ENCODE measurements around the gene ETV1. TPM values are rescaled to one million over a fixed set of nuclear protein-coding genes. Genes with fewer than 3 reads are reported as not detected.

ETV1 gene
- total RNA-seq, 1 donor from 2014 or later = 89.0 TPM

GRCh38 chr7:13981070-13981469 is 8.4 kb downstream of the ETV1 start:
- Histone ChIP-seq H3K27me3 (ENCODE audit: low read depth) (peaks cover 2% of the 10 kb centered on the region), H3K4me3 (peak overlapping the region; percentile 4), H3K9me3 (no peaks in the 10 kb centered on the region), H3K4me1 (peaks cover 12% of the 10 kb centered on the region), H3K27ac (peak overlapping the region; percentile 9), H3K36me3 (no peaks in the 10 kb centered on the region)
- ATAC-seq = peak; percentile 93
- TF ChIP-seq CTCF (IDR thresholded peaks at IDR 0.05) = no peak
- DNase-seq = no peak
- intact Hi-C loops (cut with DNase I) = no loop called here

GRCh38 chr7:13980474-13980873 is 9.0 kb downstream of the ETV1 start:
- Histone ChIP-seq H3K4me3 (peak overlapping the region; percentile 4), H3K4me1 (peaks cover 12% of the 10 kb centered on the region), H3K27ac (peak overlapping the region; percentile 9), H3K27me3 (ENCODE audit: low read depth) (no peaks in the 10 kb centered on the region), H3K9me3 (no peaks in the 10 kb centered on the region), H3K36me3 (no peaks in the 10 kb centered on the region)
- intact Hi-C loops (cut with DNase I) = no loop called here
- ATAC-seq (no peak), DNase-seq (no peak)
- no peak for TF ChIP-seq CTCF (IDR thresholded peaks at IDR 0.05)

GRCh38 chr7:13979671-13980435 is 9.6 kb downstream of the ETV1 start:
- H3K4me3 ChIP-seq = peak overlapping the region; percentile 4
- intact Hi-C loops (cut with DNase I) = no loop called here
- no peak for TF ChIP-seq CTCF (IDR thresholded peaks at IDR 0.05)

GRCh38 chr7:13976594-13976993 is 12.9 kb downstream of the ETV1 start:
- Histone ChIP-seq H3K36me3 (no peaks in the 10 kb centered on the region), H3K4me1 (peaks cover 12% of the 10 kb centered on the region), H3K9me3 (no peaks in the 10 kb centered on the region), H3K27me3 (ENCODE audit: low read depth) (no peaks in the 10 kb centered on the region), H3K4me3 (no peak overlapping the region), H3K27ac (no peak overlapping the region)
- DNase-seq (no peak), ATAC-seq (no peak)
- intact Hi-C loops (cut with DNase I) = no loop called here
- TF ChIP-seq CTCF (IDR thresholded peaks at IDR 0.05) = no peak

More at GRCh38 chr7:13979671-13980435, 9.6 kb downstream of the ETV1 start:
- ATAC-seq = peak in 1 of 2 donors; percentile 64
- peaks cover 12% of the 10 kb centered on the region for H3K4me1 ChIP-seq
- H3K9me3 ChIP-seq = no peaks in the 10 kb centered on the region
- no peaks in the 10 kb centered on the region for H3K27me3 ChIP-seq (ENCODE audit: low read depth)
- no peaks in the 10 kb centered on the region for H3K36me3 ChIP-seq
- no peak for DNase-seq
- H3K27ac ChIP-seq = peak overlapping the region; percentile 9

- H3K27me3 ChIP-seq (ENCODE audit: low read depth) = no peaks in the 10 kb centered on the region
- no peak for ATAC-seq
- no peaks in the 10 kb centered on the region for H3K36me3 ChIP-seq
- intact Hi-C loops (cut with DNase I) = no loop called here
- H3K9me3 ChIP-seq = no peaks in the 10 kb centered on the region
- TF ChIP-seq CTCF (IDR thresholded peaks at IDR 0.05) = no peak
- H3K4me3 ChIP-seq = no peak overlapping the region
- H3K4me1 ChIP-seq = no peaks in the 10 kb centered on the region
- no peak for DNase-seq
- H3K27ac ChIP-seq = no peak overlapping the region
These were observed 24.4 kb downstream of the ETV1 start for GRCh38 chr7:13965077-13965476.

All from lower lobe of right lung (tissue), 2 donors.